Ovary (tissue), 3 donors: ENCODE data around the gene GRHPR.

Source experiments
- CTCF ChIP-seq, 3 donors: fragments of 450-650 bp in 2 of 3; fragments of 200-600 bp in 1 of 3; IDR thresholded peaks; one replicate each; pipeline versions ENCODE4 v1.5.1 to v1.8.0; 2016 to 2022; ENCODE audit warnings: antibody characterized with exemption in 3 of 3, mild to moderate bottlenecking in 1 of 3
- POLR2A ChIP-seq: fragments of 450-650 bp; IDR thresholded peaks from one replicate; pipeline ENCODE4 v1.6.1; 2017; ENCODE audit warnings: antibody characterized with exemption, mild to moderate bottlenecking, moderate library complexity
- donor health status: DM: no; HTN: no; CAD: no.

GRCh38 chr9:37382982-37383357, 39.5 kb upstream of the GRHPR start:
- TF ChIP-seq POLR2A (no peak), CTCF (IDR thresholded peaks at IDR 0.05) (no peak)
